NCI-H345 (cell line): Measurements from ENCODE around the gene DND1.
"Not testable (repeated sequence)": the region's sequence is repeated elsewhere in the genome, so short reads cannot be mapped to it uniquely, and the experiment has no call there.

ENCODE experiments used
- DNase-seq: peaks from one replicate; lab custom pipeline; 2025; lab: John Stamatoyannopoulos, UW

DND1 gene

GRCh38 chr5:140631036-140631417 is 42.3 kb downstream of the DND1 start:
- DNase-seq = no peak

GRCh38 chr5:140630292-140631035 is 42.9 kb downstream of the DND1 start:
- DNase-seq = no peak

GRCh38 chr5:140628711-140629110 is 44.7 kb downstream of the DND1 start:
- DNase-seq = no peak

DNA sequence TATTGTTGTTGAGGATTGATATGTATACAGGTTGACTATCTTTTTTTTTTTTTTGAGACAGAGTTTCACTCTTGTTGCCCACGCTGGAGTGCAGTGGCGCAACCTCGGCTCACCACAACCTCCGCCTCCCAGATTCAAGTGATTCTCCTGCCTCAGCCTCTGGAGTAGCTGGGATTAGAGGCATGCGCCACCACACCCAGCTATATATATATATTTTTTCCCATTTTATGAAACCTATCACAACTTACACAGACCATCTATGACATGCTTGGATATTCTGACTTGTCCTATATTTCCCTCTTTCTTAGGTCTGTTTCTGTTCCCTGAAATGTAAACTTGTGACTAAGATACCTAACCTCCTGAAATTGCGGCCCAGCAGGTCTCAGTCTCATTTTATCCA is 45.4 kb downstream of the DND1 start:
- DNase-seq = no peak

DNA sequence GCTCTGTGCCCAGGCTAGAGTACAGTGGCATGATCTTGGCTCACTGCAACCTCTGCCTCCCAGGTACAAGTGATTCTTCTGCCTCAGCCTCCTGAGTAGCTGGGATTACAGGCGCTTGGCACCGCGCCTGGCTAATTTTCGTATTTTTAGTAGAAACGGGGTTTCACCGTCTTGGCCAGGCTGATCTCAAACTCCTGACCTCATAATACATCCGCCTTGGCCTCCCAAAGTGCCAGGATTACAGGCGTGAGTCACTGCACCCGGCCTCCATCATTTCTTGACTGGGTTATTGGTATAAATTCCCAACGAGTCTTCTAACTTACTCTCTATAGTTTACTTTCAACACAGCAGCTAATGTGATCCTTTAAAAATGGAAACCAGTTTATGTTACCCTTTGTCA is 48.5 kb downstream of the DND1 start:
- DNase-seq = not testable (repeated sequence)

DNA sequence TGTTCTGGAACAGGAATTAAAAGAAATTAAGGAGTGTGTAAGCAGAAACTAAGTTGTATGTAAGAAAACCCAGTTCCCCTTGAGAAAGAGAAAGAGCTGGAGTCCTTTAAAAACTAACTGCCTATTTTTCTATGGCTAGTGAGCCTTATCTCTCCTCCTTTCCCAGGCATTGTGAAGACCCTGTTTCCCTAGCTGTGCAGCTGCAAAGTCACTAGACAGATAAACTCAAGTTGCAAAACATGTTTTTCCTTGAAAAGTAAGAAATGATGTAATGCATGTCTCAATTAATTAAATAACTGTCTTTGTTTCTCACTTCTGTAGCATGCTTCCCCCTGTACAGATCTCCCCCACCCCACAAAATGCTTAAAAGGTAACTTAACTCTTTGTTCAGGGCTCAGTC is 50.3 kb downstream of the DND1 start:
- DNase-seq = not testable (repeated sequence)

DNA sequence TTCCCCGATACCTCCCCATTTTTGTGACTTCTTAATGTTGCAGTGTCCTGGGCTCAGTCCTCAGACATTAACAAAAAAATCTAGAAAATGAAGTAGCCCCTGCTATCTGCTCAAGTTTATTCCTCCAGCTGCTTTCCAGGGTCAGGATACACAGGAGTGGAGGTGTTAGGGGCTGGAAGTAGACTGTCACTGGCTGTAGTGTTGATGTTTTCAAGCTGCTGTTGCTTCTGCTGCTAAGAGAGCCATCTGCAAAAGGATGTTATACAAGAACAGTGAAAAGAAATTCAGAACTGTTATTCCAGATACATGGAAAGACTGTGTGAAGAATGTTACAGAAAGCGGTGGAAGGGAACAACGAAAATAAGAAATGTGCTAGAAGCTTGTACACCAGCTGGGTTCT is 51.1 kb downstream of the DND1 start:
- DNase-seq = no peak
